ENCODE results near the gene EPO. TPM values are rescaled to one million over a fixed set of nuclear protein-coding genes. Genes with fewer than 3 reads are reported as not detected.

EPO gene
- polyA plus RNA-seq (2013, experiment 1 of 2), result not detected
- not detected for polyA plus RNA-seq (2013, experiment 2 of 2)

DNA sequence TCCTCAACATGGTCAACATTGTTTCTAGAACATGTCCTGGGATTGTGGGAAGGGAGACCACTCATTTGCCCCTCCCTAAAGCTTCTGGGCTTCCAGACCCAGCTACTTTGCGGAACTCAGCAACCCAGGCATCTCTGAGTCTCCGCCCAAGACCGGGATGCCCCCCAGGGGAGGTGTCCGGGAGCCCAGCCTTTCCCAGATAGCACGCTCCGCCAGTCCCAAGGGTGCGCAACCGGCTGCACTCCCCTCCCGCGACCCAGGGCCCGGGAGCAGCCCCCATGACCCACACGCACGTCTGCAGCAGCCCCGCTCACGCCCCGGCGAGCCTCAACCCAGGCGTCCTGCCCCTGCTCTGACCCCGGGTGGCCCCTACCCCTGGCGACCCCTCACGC is at the start of gene EPO:
Gene EPO, plus strand, starts transcription at position 190 of the 392 bp plus-strand sequence. CDS start 513 bp downstream, outside the sequence.
- Histone ChIP-seq H3K36me3 (ENCODE audit: control insufficient read depth, insufficient read depth, low read length) (no peaks in the 10 kb centered on the region), H3K4me1 (ENCODE audit: control insufficient read depth, insufficient read depth, low read length, poor library complexity, severe bottlenecking) (peaks cover 8% of the 10 kb centered on the region), H3K4me3 (ENCODE audit: extremely low read depth, insufficient read depth, low read length, poor library complexity, severe bottlenecking) (peak within 1 kb of the TSS; percentile 27), H3K9me3 (ENCODE audit: control insufficient read depth, low read length) (peaks cover 15% of the 10 kb centered on the region), H3K27ac (ENCODE audit: low read depth, low read length, severe bottlenecking) (no peak within 1 kb of the TSS)
- WGBS, 2 experiments (ENCODE audit: insufficient coverage in 2 of 2), result 2 to 5% methylated on average over 17 to 18 of the region's 21 CpGs

GRCh38 chr7:100671353-100672327 is 48.6 kb upstream of the EPO start:
- no peaks in the 10 kb centered on the region for H3K4me1 ChIP-seq (ENCODE audit: control insufficient read depth, insufficient read depth, low read length, poor library complexity, severe bottlenecking)
- no peaks in the 10 kb centered on the region for H3K9me3 ChIP-seq (ENCODE audit: control insufficient read depth, low read length)
- 90 to 94% methylated on average over 15 to 18 of the region's 18 CpGs for WGBS, 2 experiments (ENCODE audit: insufficient coverage in 2 of 2)
- no peak overlapping the region for H3K4me3 ChIP-seq (ENCODE audit: extremely low read depth, insufficient read depth, low read length, poor library complexity, severe bottlenecking)
- peaks cover 5% of the 10 kb centered on the region for H3K36me3 ChIP-seq (ENCODE audit: control insufficient read depth, insufficient read depth, low read length)
- H3K27ac ChIP-seq (ENCODE audit: low read depth, low read length, severe bottlenecking), result no peak overlapping the region

GRCh38 chr7:100673302-100673941 is 46.8 kb upstream of the EPO start, which contains the start of gene GNB2:
TSS of gene GNB2 (plus strand) at chr7:100673740. CDS start at chr7:100676266, 2,526 bp downstream.
- peak within 1 kb of the TSS; percentile 88 for H3K4me3 ChIP-seq (ENCODE audit: extremely low read depth, insufficient read depth, low read length, poor library complexity, severe bottlenecking)
- 0% methylated on average over 19 to 39 of the region's 65 CpGs for WGBS, 2 experiments (ENCODE audit: insufficient coverage in 2 of 2)
- peaks cover 22% of the 10 kb centered on the region for H3K36me3 ChIP-seq (ENCODE audit: control insufficient read depth, insufficient read depth, low read length)
- peak within 1 kb of the TSS; percentile 99 for H3K27ac ChIP-seq (ENCODE audit: low read depth, low read length, severe bottlenecking)
- no peaks in the 10 kb centered on the region for H3K9me3 ChIP-seq (ENCODE audit: control insufficient read depth, low read length)
- no peaks in the 10 kb centered on the region for H3K4me1 ChIP-seq (ENCODE audit: control insufficient read depth, insufficient read depth, low read length, poor library complexity, severe bottlenecking)

DNA sequence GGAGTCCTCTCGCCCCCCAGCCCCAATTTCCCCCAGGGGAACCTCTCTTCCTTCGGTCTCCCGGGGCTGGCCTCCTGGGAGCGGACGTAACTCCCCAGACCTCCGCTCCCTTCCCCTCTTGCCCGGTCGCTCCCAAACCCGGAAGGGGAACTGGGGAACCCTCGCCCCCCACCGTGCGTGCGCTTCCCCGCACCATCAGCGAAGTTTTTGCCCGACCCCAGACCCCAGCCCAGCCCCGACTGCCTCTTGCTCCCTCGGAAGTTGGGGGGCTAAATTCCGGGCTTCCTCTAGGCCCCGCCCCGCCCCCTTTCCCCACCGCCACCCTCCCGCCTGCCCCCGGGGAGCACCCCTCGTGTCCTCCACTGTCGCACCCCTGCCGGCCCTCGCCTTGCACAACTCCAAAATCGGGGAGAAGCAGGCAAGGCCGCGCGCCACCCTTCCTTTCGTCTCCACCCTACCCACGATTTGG is 46.3 kb upstream of the EPO start:
- Histone ChIP-seq H3K4me3 (ENCODE audit: extremely low read depth, insufficient read depth, low read length, poor library complexity, severe bottlenecking) (peak overlapping the region; percentile 88), H3K4me1 (ENCODE audit: control insufficient read depth, insufficient read depth, low read length, poor library complexity, severe bottlenecking) (peaks cover under 1% of the 10 kb centered on the region), H3K9me3 (ENCODE audit: control insufficient read depth, low read length) (no peaks in the 10 kb centered on the region), H3K36me3 (ENCODE audit: control insufficient read depth, insufficient read depth, low read length) (peaks cover 28% of the 10 kb centered on the region), H3K27ac (ENCODE audit: low read depth, low read length, severe bottlenecking) (peak overlapping the region; percentile 99)
- 0% methylated on average over 17 to 30 of the region's 34 CpGs for WGBS, 2 experiments (ENCODE audit: insufficient coverage in 2 of 2)

DNA sequence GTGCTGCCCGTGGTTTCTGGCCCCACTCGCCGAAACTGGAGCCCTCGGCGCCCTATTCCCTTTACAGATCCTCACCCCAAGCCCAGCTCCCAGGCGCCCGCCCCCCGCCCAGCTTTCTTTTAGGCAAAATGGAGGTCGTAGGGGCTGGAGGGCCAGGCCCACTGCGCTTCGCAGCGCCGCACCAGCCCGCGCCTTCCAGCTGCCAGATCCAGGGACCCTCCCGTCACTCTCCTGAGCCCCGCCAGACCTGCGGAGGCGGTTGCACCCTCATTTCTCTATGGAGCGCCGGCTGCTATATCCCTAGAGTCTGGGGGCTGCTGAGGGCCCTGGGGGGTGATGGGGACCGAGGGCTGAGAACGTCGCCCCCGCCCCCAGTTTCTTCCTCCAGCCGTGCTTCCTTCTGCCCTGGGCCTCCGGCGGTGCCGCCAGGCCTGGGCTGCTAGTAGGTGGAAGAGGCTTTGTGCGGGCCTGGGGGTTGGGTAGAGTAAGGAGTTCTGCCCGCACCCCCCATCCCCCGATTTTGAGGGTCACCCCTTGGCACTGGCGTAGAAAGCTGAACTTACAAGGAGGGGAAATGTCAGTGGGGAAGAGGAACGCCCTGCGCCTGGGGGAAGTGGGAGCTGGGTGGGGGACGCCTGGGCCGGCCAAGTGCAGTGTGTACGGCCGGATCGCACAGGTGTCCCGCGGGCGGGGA is 45.7 kb upstream of the EPO start:
- H3K9me3 ChIP-seq (ENCODE audit: control insufficient read depth, low read length), result no peaks in the 10 kb centered on the region
- peak overlapping the region; percentile 88 for H3K4me3 ChIP-seq (ENCODE audit: extremely low read depth, insufficient read depth, low read length, poor library complexity, severe bottlenecking)
- whole genome bisulfite sequencing, 2 experiments (ENCODE audit: insufficient coverage in 2 of 2), result 1% methylated on average over 23 to 33 of the region's 43 CpGs
- peaks cover 33% of the 10 kb centered on the region for H3K36me3 ChIP-seq (ENCODE audit: control insufficient read depth, insufficient read depth, low read length)
- H3K4me1 ChIP-seq (ENCODE audit: control insufficient read depth, insufficient read depth, low read length, poor library complexity, severe bottlenecking), result peaks cover 2% of the 10 kb centered on the region
- H3K27ac ChIP-seq (ENCODE audit: low read depth, low read length, severe bottlenecking), result peak overlapping the region; percentile 45

GRCh38 chr7:100675105-100675451 is 45.2 kb upstream of the EPO start:
- Histone ChIP-seq H3K27ac (ENCODE audit: low read depth, low read length, severe bottlenecking) (peak overlapping the region; percentile 49), H3K9me3 (ENCODE audit: control insufficient read depth, low read length) (no peaks in the 10 kb centered on the region), H3K4me3 (ENCODE audit: extremely low read depth, insufficient read depth, low read length, poor library complexity, severe bottlenecking) (peak overlapping the region; percentile 88), H3K36me3 (ENCODE audit: control insufficient read depth, insufficient read depth, low read length) (peaks cover 39% of the 10 kb centered on the region), H3K4me1 (ENCODE audit: control insufficient read depth, insufficient read depth, low read length, poor library complexity, severe bottlenecking) (peaks cover 2% of the 10 kb centered on the region)
- 0 to 1% methylated on average over 22 to 38 of the region's 46 CpGs for WGBS, 2 experiments (ENCODE audit: insufficient coverage in 2 of 2)

GRCh38 chr7:100675581-100676350 is 44.5 kb upstream of the EPO start:
- Histone ChIP-seq H3K4me3 (ENCODE audit: extremely low read depth, insufficient read depth, low read length, poor library complexity, severe bottlenecking) (peak overlapping the region; percentile 88), H3K9me3 (ENCODE audit: control insufficient read depth, low read length) (no peaks in the 10 kb centered on the region), H3K4me1 (ENCODE audit: control insufficient read depth, insufficient read depth, low read length, poor library complexity, severe bottlenecking) (peaks cover 3% of the 10 kb centered on the region), H3K27ac (ENCODE audit: low read depth, low read length, severe bottlenecking) (peak overlapping the region; percentile 49), H3K36me3 (ENCODE audit: control insufficient read depth, insufficient read depth, low read length) (peaks cover 44% of the 10 kb centered on the region)
- 10 to 16% methylated on average over 5 to 29 of the region's 59 CpGs for WGBS, 2 experiments (ENCODE audit: insufficient coverage in 2 of 2)

DNA sequence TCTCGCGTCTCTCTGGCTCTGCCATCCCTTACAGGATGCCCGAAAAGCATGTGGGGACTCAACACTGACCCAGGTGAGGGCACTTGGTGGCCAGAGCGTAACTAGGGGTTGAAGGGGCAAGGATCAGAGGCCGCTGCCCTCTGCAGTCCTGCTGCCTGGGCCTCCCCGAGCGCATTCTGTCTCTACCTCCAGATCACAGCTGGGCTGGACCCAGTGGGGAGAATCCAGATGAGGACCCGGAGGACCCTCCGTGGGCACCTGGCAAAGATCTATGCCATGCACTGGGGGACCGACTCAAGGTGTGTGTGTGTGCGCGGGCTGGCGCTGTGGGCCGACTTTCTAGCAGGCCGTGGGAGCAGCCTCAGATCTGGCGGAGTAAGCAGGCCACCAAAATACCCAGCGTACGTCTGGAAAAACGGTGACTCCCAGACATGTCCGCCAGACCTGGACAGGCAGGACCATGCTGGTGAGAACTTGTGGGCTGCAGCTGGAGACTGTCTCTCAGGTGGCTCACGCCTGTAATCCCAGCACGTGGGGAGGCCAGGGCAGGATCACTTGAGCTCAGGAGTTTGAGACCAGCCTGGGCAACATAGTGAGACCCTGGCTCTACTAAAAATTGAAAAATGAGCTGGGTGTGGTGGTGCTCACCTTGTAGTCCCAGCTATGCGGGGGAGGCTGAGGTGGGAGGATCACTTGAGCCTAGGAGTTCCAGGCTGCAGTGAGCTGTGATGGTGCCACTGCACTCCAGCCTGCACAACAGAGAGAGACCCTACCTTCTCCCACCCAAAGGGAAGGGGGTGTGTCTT is 43.6 kb upstream of the EPO start:
- H3K27ac ChIP-seq (ENCODE audit: low read depth, low read length, severe bottlenecking), result peak overlapping the region; percentile 49
- H3K4me3 ChIP-seq (ENCODE audit: extremely low read depth, insufficient read depth, low read length, poor library complexity, severe bottlenecking), result peak overlapping the region; percentile 88
- H3K36me3 ChIP-seq (ENCODE audit: control insufficient read depth, insufficient read depth, low read length), result peaks cover 54% of the 10 kb centered on the region
- WGBS, 2 experiments (ENCODE audit: insufficient coverage in 2 of 2), result 92 to 94% methylated on average over 19 to 21 of the region's 23 CpGs
- H3K4me1 ChIP-seq (ENCODE audit: control insufficient read depth, insufficient read depth, low read length, poor library complexity, severe bottlenecking), result peaks cover 10% of the 10 kb centered on the region
- H3K9me3 ChIP-seq (ENCODE audit: control insufficient read depth, low read length), result no peaks in the 10 kb centered on the region
